HS-5 (cell line): ENCODE results near the gene TRIL.

ENCODE experiments used
- DNase-seq: peaks from one replicate; pipeline ENCODE4 v3.0.0-alpha.2; 2012; ENCODE audit warnings: low read depth

The TRIL gene

DNA sequence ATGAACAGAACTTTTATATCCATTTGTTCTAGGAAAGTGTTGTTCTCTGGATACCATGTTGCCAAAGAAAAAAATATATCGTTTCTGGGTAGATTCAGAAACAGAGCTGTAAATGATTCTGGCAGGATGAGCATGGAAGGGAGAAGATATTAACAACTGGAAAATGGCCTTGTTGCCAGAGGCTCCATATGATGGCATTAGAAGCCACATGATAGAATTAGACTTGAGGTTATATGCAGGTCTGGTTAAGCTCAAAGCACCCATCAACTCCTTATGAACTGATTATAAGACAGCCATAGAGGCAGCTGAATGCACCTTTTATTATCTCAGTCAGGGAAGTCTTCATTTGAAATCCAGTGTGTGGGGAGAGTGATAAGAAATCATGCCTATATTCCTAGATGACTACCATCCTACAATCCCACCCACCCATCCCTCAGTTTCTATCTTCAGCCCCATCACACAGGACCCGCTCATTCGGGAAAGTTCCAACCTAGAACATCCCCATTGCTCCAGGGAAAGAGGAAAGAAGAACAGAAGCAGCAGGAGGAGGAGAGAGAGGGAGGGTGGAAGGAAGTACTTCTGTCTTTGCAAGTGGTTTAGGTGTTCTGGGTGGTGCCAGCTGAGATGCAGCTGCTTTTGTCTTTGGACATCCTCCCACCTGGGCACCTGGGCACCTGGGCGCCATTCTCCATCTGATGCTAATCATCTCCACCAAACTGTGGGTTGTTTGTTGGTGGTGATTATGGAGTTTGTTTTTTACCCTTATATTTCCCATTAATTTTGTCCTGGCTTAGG is 25.5 kb upstream of the TRIL start:
- DNase-seq: no peak

DNA sequence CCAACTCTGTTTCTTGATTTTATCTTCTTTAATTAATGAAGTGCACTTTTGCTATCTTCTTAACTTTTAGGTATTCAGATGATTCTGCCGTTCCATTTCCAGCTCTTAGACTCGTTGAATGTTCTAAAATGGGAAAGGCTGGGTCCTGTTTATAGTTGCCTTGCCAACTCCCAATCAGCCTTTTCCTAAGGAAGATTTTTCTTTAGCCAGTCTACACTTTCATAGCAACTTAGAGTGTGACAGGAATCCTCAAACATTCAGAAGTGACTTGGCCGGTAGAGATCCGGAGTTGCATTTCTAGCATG is 23.0 kb upstream of the TRIL start:
- no peak for DNase-seq

DNA sequence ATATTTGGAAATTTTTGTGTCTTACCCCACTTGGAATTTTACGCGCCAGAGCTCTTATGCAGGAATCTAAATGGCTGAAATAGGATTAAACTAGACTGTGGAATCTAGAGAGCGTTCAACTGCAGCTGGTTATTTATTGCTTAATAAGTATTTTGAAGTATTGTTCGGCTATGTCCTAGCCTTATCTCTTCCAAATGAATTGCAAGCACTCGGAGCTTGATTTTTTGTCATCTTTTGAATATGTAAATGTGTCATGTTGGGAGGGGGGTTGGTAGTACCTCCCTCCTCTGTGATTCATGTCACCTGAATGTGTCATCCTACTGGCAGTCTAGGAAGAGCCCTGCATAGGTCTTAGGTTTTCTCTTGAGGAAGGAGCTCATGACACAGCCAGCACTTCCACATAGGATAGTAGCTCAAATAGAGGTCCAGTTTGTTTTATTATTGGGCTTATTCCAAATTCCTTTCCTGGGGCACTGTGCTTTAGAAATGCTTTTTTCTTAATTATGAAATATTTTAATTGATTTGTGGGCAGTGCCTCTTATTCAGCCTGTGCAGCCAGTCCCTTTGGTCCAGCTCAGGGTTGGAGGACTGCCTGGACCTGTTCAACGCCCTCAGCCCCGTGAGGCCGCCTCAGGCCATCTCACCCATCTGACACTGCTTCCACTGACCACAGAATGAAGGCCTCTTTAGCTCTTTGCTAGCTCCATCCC is 22.5 kb upstream of the TRIL start:
- DNase-seq: no peak

DNA sequence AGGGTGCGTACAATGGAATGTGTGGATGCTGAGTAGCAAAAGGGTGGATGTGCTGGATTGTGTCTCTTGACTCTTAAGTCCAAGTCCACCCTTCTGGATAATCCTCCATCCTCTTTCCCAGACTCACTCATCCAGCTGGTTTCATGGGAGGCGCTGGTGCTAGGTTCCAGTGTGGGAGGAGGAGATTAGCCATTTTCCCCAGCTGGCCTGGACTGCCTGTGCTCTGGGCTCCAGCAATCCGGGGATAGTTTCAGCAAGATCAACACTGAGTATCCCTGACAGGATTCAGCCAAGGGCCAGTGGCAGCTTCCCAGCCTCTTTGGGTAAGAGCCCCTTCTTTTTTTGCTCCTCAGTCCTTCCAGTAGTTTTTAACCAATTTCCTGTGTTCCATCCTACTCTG is 21.6 kb upstream of the TRIL start:
- DNase-seq: no peak

DNA sequence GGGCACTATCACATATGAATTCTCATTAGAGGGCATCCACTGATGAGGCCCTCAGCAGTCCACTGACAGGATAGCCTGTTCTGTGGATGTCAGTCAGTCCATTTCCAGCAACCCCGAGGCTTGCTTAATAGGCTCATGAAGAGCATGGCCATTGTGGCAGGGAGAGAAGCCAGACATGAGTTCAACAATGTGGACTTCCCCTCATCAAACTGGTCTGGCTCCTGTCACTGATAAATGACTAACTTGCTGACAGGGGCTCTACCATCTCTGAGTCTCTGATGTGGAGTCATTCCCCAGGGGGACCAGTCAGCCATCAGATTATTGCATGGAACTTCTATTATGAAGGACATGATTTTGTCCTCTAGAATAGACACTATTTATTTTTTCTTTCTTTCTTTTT is 19.8 kb upstream of the TRIL start:
- DNase-seq: no peak

DNA sequence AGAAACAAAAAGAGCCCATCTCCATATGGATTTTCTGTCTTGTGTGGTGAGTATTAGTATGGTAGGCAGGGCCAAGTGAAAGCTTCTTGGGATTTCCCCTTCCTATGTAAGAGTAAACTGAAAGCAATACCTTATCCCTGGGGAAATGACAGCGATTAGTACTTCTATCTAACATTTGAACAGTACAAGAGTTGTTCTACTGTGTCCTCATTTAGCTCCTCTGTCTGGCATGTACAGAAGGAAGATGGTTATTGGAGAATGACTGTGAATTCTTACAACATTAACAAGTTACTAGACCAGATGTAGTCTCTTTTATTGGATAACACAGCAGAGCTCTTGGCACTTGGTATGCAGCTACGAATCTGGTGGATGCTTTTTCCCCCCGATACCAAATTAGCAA is 17.9 kb upstream of the TRIL start:
- no peak for DNase-seq

DNA sequence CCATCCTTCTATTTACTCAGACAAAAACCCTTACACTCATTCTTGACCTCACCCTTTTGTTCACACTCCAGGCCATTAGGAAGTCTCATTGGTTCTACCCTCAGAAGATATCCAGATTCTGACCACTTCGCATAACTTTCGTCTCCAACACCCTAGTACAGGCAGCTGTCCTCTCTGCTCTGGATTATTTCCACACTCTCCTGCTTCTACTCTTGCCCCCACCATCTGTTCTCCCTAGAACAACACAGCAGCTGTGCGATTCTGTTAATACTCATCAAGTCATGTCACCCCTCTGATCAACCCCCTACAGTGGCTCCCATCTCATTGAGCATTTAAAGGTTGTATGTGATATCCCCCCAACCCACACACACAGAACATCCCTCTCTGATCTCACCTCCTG is 15.5 kb upstream of the TRIL start:
- no peak for DNase-seq

DNA sequence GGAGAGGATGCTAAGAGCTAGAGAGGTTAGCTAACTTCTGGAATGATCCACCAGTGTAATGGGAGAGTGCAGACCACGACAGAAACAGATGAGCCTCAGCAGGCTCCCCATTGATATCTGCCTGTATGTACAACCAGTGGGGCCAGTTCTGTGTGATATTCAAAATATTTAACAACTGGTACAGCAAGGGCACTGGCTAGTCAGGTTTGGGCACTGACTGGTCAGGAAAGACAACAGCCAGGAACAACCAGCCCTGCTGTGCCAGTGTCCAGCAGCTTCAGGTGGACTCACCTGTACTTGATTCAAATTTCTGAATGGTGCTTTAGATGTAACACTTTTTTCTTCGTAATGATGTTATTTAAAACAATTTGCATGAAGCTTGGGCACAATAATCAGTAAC is 5.9 kb upstream of the TRIL start:
- no peak for DNase-seq

DNA sequence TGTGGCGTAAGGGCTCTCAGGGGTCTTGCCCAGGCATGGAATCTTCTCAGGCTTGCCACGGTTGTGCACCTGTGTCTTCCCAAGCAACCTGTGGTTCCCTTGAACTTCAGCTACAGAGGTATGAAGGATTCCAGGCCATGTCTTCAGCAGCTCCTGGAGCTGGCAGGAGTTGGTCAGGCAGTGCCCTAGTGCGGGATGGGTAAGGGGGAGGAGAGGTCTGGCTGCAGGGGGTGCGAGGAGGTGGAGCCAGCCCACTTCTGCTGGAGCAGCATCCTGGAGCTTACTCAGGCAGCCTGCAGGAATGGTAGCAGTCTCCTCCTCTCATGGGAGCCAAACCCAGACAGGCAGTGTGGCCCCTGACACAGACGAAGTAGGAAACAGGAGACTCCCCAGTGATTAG is 3.8 kb upstream of the TRIL start:
- no peak for DNase-seq

DNA sequence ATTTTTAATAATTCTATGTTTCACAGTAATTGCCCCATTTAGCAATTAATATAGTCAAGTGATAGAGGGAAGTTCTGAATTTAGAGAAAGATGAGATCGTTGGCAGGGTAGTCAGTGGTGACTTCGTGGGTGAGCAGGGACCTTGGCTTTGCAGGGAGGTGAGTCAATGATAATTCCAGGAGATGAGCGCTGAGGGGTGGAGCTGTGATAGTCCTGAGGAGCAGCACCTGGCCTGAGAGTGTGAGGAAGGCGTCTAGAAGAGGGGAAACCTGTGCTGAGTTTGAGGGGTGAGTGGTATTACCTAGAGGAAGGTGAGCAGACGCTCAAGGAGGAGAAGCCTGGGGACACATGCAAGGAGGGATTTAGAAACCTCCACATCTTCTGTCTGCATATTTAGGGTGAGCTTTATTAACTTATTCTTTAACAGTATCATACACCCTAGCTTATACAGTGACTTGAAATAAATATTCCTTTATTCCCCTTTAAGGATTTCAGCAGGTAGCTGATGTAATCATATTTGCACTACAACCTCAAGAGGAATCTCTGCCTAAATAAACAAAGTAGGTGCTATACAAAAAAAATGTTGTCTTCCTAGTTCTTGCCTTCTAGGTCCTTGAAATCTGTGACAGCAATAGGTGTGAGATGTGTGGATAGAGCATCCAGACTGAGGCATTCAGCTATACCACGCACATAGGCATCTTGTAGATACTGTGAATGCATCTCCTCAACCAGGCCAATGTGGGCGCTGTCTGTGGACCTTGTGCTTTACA is 2.1 kb upstream of the TRIL start:
- DNase-seq: no peak

DNA sequence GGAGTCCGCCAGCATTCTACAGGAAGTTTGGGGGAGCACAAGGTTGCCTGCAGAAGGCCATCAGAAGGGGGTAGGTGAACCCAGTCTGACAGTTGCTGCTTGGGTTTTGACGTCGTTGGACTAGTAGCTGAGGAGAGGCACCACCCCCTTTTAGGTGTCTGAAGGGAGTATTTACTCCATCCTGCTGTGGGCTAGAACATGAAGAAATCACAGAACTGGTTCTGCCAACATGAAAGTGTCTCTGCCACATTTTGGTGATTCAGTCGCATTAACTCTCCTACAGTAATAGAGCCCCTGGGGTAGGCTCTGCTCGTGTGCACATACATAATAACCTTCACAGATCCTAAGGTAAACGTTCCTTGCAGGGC is 834 bp upstream of the TRIL start:
- no peak for DNase-seq

DNA sequence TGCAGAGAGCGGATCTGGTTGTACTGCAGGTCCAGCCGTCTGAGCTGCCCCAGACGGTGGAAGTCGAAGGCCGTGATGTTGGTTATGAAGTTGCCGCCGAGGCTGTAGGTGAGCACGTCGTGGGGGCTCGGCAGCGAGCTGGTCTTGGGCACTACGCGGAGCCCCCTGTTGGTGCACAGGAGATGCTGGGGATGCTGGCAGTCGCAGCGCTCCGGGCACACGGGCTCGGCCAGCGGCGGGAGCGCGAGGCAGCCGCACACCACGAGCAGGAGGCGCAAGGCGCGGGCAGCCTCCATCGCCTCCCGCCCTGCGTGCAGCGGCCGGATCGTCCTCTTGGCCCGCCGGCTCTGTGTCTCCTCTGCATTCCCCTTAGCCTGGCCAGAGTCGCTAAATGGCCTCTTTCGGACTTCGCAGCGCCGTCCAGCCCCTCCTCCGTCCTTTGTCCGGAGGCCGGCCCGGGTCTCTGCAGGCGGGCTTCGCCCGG is 337 bp downstream of the TRIL start:
- DNase-seq: no peak

DNA sequence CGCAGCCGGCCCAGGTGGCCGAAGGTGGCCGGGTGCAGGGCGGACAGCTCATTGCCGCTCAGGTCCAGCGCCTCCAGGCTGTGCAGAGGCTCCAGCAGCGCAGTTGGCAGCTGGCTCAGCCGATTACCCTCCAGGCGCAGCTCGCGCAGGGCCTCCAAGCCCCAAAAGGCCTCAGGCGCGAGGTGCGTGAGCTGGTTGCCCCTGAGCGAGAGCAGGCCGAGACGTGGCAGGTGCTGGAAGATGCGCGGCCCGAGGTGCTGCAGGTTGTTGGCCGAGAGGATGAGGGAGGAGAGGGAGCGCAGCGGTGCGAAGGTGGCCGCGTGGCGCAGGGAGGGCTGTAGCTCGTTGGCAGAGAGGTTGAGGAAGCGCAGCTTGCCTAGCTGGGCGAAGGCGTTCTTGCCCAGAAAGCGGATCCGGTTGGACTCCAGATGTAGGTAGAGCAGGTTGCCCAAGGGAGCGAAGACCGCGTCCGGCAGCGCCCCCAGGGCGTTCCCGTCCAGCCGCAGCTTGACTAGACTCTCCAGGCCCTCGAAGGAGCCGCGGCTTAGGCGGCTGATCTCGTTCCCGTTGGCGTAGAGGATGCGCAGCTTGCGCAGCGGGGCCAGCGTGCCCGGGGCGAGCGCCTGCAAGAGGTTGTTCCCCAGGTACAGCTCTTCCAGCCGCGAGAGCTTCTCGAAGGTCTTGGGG is 923 bp downstream of the TRIL start:
- no peak for DNase-seq

DNA sequence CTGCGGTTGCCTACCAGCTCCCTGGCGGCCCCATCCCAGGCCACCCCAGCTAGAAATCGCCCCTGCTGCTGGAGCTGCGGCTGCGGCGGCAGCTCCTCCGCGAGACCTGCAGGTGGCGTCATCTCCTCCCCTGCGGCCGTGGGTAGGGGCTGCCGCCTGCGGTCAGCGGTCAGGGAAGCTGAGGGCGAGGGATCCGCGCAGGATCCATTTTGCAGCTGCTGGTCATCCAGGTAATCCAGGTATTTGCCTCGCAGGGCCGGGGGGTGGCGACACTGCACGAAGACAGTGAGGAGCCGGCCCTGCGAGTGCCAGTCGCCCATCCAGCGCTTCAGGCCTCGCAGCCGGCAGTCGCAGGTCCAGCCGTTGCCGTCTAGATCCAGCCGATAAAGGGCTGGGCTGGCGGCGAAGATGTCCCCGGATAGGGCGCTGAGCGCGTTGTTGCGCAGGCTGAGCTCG is 1.5 kb downstream of the TRIL start:
- no peak for DNase-seq

DNA sequence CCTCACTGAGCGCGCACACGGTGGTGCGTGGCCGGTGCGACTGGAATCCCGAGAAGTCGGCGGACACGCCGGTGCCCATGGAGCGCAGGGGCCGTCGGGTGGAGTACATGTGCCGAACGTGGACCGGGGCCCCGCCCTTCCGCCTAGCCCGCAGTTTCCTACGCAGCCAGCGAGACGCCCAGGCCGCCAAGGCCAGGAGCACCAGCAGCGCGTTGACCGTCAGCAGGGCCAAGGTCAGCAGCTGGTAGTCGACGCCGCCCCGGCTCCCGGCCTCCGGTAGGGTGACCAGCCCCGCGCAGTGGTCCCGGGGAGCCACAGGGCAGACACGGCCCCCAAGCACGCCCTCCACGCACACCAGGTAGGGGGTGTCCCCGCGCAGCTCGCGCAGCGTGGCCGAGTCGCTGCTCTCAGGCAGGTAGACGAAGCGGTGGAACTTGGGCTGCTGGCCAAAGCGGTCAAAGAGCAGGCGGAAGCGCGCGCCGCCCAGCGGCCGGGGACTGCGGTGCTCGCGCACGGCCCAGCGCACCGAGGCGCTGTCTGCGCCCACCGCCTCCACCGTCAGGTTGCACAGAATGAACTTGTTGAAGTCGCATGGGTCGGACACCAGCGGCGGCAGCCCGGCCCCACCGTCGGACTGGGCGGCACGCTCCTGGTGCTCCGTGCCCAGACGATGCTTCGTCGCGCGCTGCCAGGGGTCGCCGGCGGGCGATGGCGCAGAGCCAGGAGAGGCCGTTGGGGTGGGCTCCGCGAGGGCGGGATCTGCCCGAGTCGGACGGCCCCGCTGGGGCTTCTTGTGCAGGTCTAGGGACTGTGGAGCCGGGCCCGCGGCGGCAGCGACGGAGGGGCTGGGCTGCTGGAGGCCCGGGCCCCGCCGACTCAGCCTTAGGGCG is 2.2 kb downstream of the TRIL start:
- DNase-seq: no peak

DNA sequence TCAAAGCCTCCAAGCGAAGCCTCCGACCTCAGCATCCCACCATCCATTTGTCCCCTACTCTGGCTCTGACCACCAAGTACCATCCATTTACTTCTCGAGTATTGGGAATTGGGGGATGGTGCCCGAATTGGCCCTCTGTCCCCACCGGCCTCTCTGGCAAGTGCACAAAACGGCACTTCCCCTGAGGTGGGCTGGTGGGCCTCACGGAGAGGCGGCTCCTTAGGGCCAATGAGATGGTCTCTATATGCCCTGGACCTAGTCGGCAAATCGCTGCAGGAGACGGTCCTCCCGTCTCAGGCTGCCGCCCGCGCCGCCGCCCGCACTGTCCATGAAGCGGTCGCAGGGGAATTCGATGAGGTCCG is 2.8 kb downstream of the TRIL start:
- DNase-seq: no peak

DNA sequence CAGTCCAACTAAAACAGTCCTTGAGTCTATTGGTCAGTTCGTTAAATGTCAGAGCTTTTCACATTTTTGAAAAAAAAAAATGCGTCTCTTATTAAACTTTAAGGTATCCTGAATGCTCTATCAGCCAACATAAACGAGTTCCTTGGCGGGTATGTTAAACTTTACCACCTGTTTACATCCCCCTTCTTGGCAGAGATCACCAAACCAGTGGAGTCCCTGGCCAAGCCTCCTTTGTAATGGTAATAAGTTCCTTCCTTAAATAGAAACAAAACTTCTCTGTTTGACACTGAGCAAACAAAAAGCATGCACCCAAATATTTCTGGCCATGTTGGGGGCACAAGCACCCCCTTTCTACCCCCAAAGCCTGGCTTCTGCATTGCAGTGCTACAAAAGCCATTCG is 3.2 kb downstream of the TRIL start:
- no peak for DNase-seq

DNA sequence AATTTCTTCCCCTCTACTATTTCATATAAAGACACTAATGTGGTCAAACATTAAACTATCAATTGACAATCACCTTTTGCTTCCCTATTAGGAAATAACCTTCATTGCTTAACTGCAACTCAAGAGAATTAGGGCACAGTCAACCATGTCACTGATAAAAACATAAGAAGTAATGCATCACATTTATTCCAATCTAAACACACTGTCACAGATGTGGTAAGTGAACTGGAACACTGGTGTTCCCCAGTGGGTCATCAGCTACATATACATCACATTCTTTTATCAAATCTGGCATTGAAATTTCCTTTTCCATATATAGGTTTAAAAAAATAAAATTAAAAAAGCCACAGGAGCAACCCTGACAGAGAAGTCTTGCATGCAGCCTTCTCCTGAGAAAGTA is 3.7 kb downstream of the TRIL start:
- no peak for DNase-seq

DNA sequence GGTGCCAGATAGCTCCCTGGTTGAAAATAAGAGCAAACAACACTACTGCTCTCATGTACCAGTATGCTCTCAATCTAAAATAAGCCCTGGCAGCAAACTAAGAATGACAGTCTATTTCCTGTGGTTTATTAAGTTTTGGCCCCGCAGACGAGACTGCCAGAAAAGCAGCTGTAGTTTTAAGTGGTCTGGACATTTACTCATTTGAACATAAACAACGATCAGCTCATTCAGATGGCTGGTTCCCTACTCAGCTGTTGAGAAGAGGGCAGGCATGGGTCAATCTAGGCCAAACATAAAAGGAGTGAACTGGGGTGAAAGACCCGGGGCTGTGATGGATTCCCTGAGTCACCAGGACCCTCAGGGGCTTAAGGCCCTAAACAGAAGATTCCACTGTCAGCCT is 4.5 kb downstream of the TRIL start:
- DNase-seq: no peak

DNA sequence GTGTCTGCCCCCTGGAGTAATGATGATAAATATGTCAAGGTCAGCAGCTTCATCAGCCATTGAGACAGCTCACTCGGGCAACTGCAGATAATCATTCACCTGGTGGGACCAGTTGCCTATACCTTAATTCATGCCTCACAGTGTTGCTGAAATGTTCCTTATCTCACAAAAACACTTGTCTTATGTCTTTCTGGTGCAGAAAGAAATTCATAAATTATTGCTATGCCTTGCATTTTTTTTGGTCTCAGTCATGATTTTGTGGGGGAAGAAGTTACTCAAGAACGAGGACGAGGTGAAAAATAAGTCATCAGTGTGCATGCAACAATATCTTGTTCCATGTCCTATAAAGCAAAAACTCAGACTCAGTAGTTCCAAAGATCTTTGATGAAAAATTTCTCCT is 16.0 kb downstream of the TRIL start:
- DNase-seq: no peak

DNA sequence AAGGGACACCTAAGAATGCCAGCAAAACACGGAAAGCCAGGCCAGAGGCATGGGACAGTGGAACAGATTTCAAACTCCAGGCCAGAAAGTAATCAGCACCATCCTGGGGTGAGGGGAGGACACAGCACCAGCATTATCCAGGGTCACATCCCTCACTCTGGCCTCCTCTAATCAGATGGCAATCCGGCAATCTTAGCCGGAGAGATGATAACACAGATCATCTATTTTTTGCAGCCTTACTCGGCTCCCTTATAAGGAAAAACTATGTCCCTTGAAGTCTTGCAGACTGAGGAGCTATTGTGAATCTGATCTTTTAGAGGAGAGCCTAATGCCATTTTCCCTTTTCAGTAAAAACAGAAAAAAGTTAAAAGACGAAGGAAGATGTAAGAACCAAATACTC is 16.5 kb downstream of the TRIL start:
- DNase-seq: no peak
